ENCODE data around the gene SPTBN1.

DNA sequence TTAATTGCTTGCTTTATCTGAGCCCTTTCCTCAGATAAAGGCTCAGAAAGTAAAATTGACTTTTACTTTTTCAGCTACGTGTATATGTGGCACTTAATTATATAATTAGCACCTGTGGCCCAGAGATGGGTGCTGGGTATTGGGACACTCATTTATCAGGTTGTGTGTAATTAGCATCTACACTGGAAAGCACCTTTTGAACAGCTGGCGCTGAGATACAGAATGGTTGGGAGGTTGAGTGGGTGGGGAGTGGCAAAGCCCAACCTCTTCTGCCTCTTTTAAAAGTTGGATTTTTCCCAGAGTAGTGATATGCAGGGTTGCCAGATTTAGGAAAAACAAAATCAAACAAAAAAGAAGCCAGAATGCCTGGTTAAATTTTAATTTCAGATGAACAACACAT lies 23.9 kb downstream of the SPTBN1 start:
- TF ChIP-seq CTCF (conservative IDR thresholded peaks at IDR 0.05; ENCODE audit: low read length), result no peak
- no peak for TF ChIP-seq EZH2phosphoT487 (IDR thresholded peaks at IDR 0.05; ENCODE audit: borderline replicate concordance)
